GM18499 (cell line): ENCODE results near the gene OBP2A.
"Not testable (repeated sequence)": the region's sequence is repeated elsewhere in the genome, so short reads cannot be mapped to it uniquely, and the experiment has no call there.

ENCODE experiments used
- ATAC-seq: cut with Tn5 transposase; IDR thresholded peaks from one replicate; pipeline ENCODE4 v1.9.1; 2021; ENCODE audit warnings: moderate number of reproducible peaks; ENCODE audit not compliant: insufficient read depth, unreplicated experiment

The OBP2A gene

GRCh38 chr9:135526089-135526729 lies 19.7 kb upstream of the OBP2A start:
- ATAC-seq, result no peak

GRCh38 chr9:135526730-135527571 lies 19.0 kb upstream of the OBP2A start:
- no peak for ATAC-seq

- ATAC-seq, result not testable (repeated sequence)
These were observed 17.0 kb upstream of the OBP2A start for GRCh38 chr9:135528842-135529435.

GRCh38 chr9:135530146-135530545 lies 15.8 kb upstream of the OBP2A start:
- ATAC-seq, result no peak

GRCh38 chr9:135531096-135531495 lies 14.8 kb upstream of the OBP2A start:
- ATAC-seq, result no peak

- no peak for ATAC-seq
These were observed 12.8 kb upstream of the OBP2A start for GRCh38 chr9:135533113-135533512.

GRCh38 chr9:135533674-135534073 lies 12.3 kb upstream of the OBP2A start:
- ATAC-seq, result no peak

- not testable (repeated sequence) for ATAC-seq
These were observed 11.7 kb upstream of the OBP2A start for GRCh38 chr9:135534192-135534711.

GRCh38 chr9:135534826-135535225 lies 11.1 kb upstream of the OBP2A start:
- ATAC-seq, result not testable (repeated sequence)

- ATAC-seq, result not testable (repeated sequence)
These were observed 10.3 kb upstream of the OBP2A start for GRCh38 chr9:135535631-135536030.

- no peak for ATAC-seq
These were observed 9.7 kb upstream of the OBP2A start for GRCh38 chr9:135536216-135536615.

GRCh38 chr9:135543262-135543894 lies 2.5 kb upstream of the OBP2A start:
- ATAC-seq, result not testable (repeated sequence)

- ATAC-seq, result no peak
These were observed 818 bp upstream of the OBP2A start for GRCh38 chr9:135544981-135545635.

GRCh38 chr9:135546792-135547617 lies 1.1 kb downstream of the OBP2A start:
- ATAC-seq, result not testable (repeated sequence)

- no peak for ATAC-seq
These were observed 2.1 kb downstream of the OBP2A start for GRCh38 chr9:135547756-135548736.

GRCh38 chr9:135549478-135550343 lies 3.8 kb downstream of the OBP2A start:
- not testable (repeated sequence) for ATAC-seq

- ATAC-seq, result no peak
These were observed 4.5 kb downstream of the OBP2A start for GRCh38 chr9:135550344-135550918.
